ENCODE measurements around the gene SLC1A7. TPM values are rescaled to one million over a fixed set of nuclear protein-coding genes. Genes with fewer than 3 reads are reported as not detected.
A peak's percentile ranks its signal among the peaks of the same experiment; 100 is the strongest.

The SLC1A7 gene
- total RNA-seq, 1 donor from 2014 or later, result not detected

DNA sequence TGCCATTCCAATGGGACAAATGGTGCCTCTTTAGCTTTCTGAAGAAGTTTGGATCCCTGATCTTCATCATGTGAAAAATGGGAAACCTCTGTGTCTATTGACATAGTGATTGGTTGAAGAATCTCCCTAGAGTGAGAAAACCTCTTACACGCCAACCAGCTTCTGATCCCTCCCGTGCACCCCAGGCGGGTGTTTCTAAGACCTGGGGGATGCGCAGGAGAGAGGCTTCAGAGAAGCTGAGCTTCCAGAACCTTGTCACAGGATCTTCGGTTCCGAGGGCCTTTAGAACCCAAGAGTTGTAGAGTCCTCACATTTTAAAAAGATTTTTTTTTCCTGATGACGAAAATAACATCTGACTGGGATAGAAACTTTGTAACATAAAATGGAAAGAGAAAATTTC is 69.2 kb downstream of the SLC1A7 start:
- DNase-seq (ENCODE audit: extremely low spot score, unreplicated experiment), result no peak
- Mint-ChIP-seq H3K9me3 (ENCODE audit: unreplicated experiment) (no peaks in the 10 kb centered on the region), H3K27ac (ENCODE audit: unreplicated experiment) (no peak overlapping the region), H3K4me3 (ENCODE audit: unreplicated experiment) (no peak overlapping the region), H3K27me3 (ENCODE audit: unreplicated experiment) (no peaks in the 10 kb centered on the region), H3K4me1 (ENCODE audit: unreplicated experiment) (no peaks in the 10 kb centered on the region), H3K36me3 (ENCODE audit: unreplicated experiment) (no peaks in the 10 kb centered on the region)
- TF ChIP-seq, protein P1, sequence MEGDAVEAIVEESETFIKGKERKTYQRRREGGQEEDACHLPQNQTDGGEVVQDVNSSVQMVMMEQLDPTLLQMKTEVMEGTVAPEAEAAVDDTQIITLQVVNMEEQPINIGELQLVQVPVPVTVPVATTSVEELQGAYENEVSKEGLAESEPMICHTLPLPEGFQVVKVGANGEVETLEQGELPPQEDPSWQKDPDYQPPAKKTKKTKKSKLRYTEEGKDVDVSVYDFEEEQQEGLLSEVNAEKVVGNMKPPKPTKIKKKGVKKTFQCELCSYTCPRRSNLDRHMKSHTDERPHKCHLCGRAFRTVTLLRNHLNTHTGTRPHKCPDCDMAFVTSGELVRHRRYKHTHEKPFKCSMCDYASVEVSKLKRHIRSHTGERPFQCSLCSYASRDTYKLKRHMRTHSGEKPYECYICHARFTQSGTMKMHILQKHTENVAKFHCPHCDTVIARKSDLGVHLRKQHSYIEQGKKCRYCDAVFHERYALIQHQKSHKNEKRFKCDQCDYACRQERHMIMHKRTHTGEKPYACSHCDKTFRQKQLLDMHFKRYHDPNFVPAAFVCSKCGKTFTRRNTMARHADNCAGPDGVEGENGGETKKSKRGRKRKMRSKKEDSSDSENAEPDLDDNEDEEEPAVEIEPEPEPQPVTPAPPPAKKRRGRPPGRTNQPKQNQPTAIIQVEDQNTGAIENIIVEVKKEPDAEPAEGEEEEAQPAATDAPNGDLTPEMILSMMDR (IDR thresholded peaks at IDR 0.05), result no peak

DNA sequence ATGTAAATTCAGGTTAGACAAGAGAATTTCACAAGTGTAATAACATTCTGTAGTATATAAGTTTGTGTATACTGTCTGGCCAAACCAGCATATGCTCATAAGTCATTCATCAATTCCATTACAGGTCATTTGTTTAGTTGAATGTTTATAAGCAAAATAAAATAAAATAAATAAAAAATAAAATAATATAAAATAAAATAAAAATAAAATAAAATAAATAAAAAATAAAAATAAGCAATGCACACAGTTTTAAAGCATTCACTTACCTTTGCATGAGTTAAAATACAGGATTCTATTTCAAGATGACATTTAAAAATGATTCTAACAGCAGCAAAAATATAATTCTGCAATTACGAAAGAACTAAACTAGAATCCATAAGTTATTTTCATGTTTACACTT is 70.5 kb downstream of the SLC1A7 start:
- H3K9me3 Mint-ChIP-seq (ENCODE audit: unreplicated experiment), result no peaks in the 10 kb centered on the region
- TF ChIP-seq, protein P1 (IDR thresholded peaks at IDR 0.05), result no peak
- no peaks in the 10 kb centered on the region for H3K36me3 Mint-ChIP-seq (ENCODE audit: unreplicated experiment)
- DNase-seq (ENCODE audit: extremely low spot score, unreplicated experiment), result no peak
- H3K27me3 Mint-ChIP-seq (ENCODE audit: unreplicated experiment), result no peaks in the 10 kb centered on the region
- no peaks in the 10 kb centered on the region for H3K4me1 Mint-ChIP-seq (ENCODE audit: unreplicated experiment)
- H3K27ac Mint-ChIP-seq (ENCODE audit: unreplicated experiment), result no peak overlapping the region
- H3K4me3 Mint-ChIP-seq (ENCODE audit: unreplicated experiment), result no peak overlapping the region

DNA sequence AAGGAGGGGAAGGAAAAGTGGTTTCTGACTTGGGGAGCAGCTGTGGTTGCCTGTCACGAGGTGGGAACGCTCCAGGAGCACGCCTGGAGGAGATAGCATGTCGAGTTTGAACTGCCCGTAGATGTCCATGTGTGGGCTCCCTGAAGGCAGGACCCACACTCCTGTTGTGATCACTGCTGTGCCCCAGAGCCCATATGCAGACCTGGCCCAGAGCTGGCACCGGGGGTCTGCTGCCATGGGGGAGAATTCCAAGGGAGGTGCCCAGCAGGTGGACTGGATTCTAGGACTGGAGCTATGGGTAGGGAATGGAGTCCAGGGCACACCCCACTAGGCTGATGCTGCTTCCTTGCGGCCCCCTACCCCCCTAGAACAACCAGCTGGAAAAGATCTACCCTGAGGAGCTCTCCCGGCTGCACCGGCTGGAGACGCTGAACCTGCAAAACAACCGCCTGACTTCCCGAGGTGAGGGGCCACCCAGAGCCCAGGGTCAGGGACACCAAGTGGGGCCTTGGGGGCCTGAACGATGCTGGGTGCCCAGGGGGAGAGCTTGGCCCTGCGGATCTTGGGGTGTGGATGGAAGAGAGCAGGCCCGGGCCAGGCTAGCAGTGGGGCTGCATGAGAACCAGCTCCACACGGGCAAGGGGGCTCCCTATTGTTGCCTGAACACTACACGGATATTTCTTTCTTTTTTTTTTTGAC is 71.1 kb downstream of the SLC1A7 start:
- Mint-ChIP-seq H3K9me3 (ENCODE audit: unreplicated experiment) (no peaks in the 10 kb centered on the region), H3K36me3 (ENCODE audit: unreplicated experiment) (no peaks in the 10 kb centered on the region), H3K4me1 (ENCODE audit: unreplicated experiment) (no peaks in the 10 kb centered on the region), H3K4me3 (ENCODE audit: unreplicated experiment) (no peak overlapping the region), H3K27me3 (ENCODE audit: unreplicated experiment) (no peaks in the 10 kb centered on the region), H3K27ac (ENCODE audit: unreplicated experiment) (no peak overlapping the region)
- TF ChIP-seq, protein P1 (IDR thresholded peaks at IDR 0.05), result no peak
- DNase-seq (ENCODE audit: extremely low spot score, unreplicated experiment), result peak; percentile 81

DNA sequence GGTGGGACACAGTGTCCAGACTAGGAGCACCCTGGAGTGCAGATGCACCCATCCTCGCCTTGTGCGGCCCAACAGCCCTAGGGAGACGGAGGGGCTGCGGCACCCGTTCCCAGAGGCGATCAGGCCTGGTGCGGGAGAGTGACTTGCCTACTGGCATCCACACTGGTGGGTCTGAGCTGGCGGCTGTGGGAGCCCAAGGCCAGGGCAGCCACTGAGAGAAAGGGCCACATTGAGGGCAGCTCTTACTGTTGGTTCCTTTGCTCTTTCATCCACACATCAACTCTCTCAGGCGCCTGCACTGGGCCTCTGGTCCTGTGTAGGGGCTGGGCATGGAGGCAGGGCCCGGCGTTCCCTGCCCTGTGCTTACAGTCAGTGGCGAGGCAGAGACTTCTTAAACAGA is 71.8 kb downstream of the SLC1A7 start:
- Mint-ChIP-seq H3K27ac (ENCODE audit: unreplicated experiment) (no peak overlapping the region), H3K4me3 (ENCODE audit: unreplicated experiment) (no peak overlapping the region), H3K9me3 (ENCODE audit: unreplicated experiment) (no peaks in the 10 kb centered on the region), H3K4me1 (ENCODE audit: unreplicated experiment) (no peaks in the 10 kb centered on the region), H3K36me3 (ENCODE audit: unreplicated experiment) (no peaks in the 10 kb centered on the region), H3K27me3 (ENCODE audit: unreplicated experiment) (no peaks in the 10 kb centered on the region)
- TF ChIP-seq, protein P1 (IDR thresholded peaks at IDR 0.05), result no peak
- DNase-seq (ENCODE audit: extremely low spot score, unreplicated experiment), result peak; percentile 73

DNA sequence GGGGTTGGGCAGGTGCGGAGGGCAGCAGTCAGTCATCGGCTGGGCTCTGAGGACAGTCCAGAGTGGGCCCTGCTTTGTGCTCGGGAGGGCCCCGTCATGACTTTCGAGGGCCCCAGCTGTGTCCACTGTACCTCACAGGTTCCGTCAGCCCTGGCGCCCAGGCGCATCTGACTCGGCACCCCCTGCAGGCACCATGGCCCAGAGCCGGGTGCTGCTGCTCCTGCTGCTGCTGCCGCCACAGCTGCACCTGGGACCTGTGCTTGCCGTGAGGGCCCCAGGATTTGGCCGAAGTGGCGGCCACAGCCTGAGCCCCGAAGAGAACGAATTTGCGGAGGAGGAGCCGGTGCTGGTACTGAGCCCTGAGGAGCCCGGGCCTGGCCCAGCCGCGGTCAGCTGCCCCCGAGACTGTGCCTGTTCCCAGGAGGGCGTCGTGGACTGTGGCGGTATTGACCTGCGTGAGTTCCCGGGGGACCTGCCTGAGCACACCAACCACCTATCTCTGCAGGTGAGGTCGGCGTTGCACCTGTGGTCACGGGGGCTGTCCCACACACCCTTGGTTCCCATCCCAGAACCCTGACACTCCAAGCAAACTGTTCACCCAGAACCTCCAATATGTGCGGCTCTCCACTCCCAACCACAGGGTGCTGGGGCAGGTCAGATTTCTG is 72.6 kb downstream of the SLC1A7 start:
- TF ChIP-seq, protein P1 (IDR thresholded peaks at IDR 0.05), result no peak
- Mint-ChIP-seq H3K9me3 (ENCODE audit: unreplicated experiment) (no peaks in the 10 kb centered on the region), H3K4me3 (ENCODE audit: unreplicated experiment) (no peak overlapping the region), H3K27ac (ENCODE audit: unreplicated experiment) (no peak overlapping the region), H3K36me3 (ENCODE audit: unreplicated experiment) (no peaks in the 10 kb centered on the region), H3K4me1 (ENCODE audit: unreplicated experiment) (no peaks in the 10 kb centered on the region), H3K27me3 (ENCODE audit: unreplicated experiment) (no peaks in the 10 kb centered on the region)
- DNase-seq (ENCODE audit: extremely low spot score, unreplicated experiment), result peak; percentile 83

Data from osteocyte (in vitro differentiated cells).